Urothelium cell line (cell line): Measurements from ENCODE around the gene RIPPLY3.

ENCODE experiments used
- DNase-seq: peaks from one replicate; pipeline ENCODE4 v3.0.0; 2011; ENCODE audit warnings: low spot score, mixed read lengths
- FAIRE-seq: peaks from 2 replicates; lab custom pipeline; 2011; peaks lifted over from hg19 to GRCh38; lab: Jason Lieb, UNC

The RIPPLY3 gene

DNA sequence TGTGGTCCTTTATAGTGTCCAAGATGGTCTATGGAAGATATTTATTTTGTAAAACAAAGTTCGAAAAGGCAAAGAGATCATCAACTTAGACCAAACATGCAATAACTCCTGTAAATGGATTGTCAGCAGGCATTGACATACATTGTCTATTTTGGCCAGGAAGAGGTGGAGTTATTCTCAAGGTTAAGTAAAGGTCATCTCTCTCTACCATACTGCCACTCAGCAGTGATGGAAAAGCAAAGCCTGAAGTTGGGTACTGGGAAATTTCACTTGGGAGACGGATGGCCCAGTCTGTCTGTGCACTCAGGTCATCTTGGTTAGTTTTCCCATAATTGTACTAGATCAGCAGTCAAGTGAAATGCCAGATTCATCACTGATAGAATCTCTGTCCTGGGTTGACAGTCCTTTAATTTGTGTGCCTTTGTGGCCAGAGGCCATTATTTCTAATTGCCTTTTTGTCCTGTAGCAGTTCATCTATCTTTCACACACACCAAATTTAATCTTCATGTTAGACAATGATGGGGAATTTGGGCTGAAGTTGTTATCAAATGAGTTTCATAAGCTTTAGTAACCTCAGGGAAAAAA is 48.9 kb downstream of the RIPPLY3 start:
- FAIRE-seq (no peak), DNase-seq (no peak)

DNA sequence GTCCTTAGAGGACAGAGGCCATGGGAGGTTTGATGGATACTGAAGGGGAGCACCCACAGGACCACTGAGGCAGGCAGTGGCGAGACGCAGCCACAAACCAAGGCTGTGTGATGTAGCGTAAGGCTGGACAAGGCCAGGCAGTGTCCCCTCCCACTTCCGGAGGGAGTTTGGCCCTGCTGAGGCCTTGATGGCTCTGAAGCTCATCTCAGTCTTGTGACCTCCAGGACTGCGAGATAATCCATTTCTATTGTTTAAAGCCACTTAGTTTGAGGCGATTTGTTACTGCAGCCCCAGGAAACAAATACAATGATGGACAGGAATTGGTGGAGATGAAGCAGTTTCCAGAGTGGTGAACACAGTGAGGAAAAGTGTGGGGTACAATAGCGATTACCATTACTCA is 51.1 kb downstream of the RIPPLY3 start:
- DNase-seq = no peak
- FAIRE-seq = no peak

DNA sequence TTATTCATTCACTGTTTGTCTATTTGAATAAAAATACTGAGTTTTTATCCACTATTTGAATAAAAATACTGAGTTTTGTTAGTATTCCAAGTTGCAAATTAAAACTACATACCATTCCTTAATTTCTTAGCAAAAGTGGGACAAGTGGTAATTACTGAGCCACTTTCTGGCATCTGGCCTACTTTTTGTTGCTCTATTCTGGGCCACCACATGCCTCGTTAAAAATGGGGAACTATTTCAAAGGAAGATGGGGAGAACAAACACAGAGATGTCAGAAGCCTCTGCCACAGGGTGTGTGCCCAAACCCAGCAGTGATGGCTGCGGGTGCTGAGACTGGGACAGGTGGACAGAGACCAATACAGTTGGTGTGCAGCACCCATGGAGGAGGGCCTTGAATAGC is 51.8 kb downstream of the RIPPLY3 start:
- DNase-seq = no peak
- FAIRE-seq = no peak

DNA sequence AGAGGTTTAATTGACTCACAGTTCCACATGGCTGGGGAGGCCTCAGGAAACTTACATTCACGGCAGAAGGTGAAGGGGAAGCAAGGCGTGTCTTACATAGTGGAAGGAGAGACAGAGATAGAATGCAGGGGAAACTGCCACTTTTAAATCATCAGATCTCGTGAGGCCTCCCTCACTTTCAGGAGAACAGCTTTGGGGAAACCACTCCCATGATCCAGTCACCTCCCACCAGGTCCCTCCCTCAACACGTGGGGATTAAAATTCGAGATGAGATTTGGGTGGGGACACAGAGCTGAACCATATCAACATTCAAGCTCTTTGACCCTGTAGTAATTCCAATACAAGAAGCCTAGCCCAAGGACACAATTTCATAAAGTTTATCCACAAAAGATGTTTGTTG is 52.7 kb downstream of the RIPPLY3 start:
- FAIRE-seq (no peak), DNase-seq (no peak)

DNA sequence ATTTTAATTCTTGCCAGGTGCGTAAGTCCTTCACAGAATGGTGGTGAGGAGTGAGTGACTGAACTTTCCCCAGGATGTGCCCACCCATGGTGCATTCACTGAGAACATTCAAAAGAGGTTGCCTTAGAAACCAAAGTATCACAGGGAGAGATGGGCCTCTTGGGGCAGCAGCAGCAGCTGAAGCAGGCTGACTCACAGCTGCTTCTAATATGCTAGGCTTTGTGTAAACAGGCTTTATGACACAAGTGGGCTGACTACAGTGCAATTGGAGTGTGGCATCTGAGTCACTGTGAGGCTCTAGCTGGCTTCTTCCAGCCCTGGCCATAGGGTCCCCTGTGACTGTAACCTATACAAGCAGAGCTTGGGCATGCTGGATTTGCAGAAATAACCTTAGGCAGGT is 53.8 kb downstream of the RIPPLY3 start:
- peak; percentile 67 for DNase-seq
- no peak for FAIRE-seq

DNA sequence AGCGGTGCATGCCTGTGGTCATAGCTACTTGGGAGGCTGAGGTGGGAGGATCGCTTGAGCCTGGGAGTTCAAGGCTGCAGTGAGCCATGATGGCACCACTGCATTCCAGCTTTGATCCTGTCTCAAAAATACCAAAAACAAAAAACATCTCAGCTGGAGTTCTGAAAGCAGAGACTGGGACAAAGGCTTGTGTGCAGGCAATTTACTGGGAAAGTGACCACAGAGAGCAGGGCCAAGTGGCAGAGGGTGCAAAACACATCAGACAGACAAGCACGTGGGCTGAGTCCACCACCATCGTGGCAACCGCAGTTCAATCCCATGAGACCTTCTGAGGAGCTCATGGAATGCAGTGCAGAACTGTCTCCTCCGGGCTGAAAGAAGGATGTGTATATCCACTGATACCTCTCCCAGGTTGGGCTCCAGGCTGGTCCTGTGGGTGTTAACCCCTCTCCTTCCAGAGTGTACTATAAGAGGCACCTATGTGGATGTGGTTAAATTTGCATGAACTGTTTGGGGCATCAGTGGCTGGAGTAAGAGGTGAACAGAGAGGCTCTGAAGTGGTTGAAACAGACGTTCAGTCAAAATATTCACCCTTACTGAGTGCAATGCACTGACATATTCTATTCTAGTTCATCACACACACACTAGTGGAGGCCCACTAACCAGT is 55.6 kb downstream of the RIPPLY3 start:
- no peak for FAIRE-seq
- DNase-seq = peak; percentile 30

DNA sequence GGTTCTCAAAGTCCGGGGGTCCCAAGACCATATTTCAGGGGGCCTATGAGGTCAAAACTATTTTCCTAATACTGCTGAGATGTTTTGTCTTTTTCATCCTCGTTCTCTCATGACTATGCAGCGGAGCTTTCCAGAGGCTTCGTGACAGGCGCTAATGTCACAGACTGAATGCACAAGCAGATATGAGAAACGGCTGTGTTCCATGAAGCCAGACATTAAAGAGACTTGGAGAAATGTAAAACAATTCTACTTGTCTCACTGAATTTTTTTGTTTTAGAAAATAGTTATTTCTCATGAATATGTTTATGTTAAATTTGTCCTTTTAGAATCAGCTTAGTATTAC is 56.1 kb downstream of the RIPPLY3 start:
- DNase-seq (no peak), FAIRE-seq (no peak)

DNA sequence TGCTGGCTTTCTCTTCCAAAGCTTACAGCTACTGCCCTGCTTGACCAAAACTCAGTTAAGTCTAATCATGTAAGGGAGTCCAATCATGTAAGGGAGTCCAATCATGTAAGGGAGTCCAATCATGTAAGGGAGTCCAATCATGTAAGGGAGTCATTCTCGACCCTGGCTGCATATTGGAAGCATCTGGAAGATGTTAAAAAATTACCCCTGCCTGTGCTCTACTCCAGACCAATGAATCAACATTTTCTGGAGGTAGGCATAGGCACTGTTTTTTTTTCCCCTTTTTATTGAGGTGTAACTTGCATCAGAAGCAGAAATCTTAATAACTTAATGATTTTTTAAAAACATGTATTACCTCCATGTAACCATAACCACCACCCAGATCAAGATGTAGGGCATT is 56.9 kb downstream of the RIPPLY3 start:
- FAIRE-seq (no peak), DNase-seq (no peak)

DNA sequence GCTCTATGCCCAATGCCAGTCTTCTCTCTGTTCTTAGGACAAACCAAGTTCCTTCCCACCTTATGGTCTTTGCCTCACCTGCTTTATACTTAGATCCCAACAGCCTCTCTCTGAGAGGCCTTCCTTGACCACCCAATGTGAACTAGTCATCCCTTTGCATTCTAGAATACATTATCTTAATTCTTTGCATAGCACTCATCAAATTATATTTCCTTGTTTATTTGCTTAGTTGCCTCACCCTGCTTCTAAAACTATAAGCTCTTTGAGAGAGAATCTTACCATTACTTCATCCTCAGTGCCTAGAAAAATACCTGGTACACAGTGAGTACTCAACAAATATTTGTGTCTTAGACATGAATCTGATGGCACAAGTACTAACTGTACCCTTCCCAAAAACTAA is 58.3 kb downstream of the RIPPLY3 start:
- no peak for FAIRE-seq
- no peak for DNase-seq

DNA sequence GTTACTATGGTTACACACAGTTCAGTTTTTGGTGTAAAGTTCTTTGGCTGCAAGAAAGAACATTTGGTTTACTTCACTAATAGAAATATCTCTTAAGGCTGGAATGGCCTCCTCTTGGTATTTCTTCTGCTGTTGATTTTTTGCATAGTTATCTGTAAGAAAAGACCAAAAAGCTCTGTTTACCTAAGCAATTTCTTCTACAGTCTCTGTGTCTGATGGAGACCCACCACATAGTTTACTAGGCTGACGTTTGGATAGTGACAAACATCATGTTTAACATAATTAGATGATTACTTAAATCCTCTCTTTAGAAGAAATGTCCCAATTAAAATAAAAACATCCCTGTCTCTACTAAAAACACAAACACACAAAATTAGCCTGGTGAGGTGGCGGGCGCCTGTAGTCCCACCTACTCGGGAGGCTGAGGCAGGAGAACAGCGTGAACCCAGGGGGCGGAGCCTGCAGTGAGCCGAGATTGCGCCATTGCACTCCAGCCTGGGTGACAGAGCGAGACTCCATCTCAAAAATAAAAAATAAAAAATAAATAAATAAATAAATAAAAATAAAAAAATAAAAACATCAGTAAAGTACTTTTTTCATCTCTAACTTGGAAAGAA is 59.2 kb downstream of the RIPPLY3 start:
- DNase-seq = no peak
- FAIRE-seq = no peak
